HG03060 (cell line): ENCODE results near the gene ANXA2R.
A peak's percentile ranks its signal among the peaks of the same experiment; 100 is the strongest.

ENCODE experiments used
- ATAC-seq: cut with Tn5 transposase; IDR thresholded peaks from one replicate; pipeline ENCODE4 v1.9.1; 2021; ENCODE audit warnings: low read depth, moderate number of reproducible peaks; ENCODE audit not compliant: unreplicated experiment

The ANXA2R gene

DNA sequence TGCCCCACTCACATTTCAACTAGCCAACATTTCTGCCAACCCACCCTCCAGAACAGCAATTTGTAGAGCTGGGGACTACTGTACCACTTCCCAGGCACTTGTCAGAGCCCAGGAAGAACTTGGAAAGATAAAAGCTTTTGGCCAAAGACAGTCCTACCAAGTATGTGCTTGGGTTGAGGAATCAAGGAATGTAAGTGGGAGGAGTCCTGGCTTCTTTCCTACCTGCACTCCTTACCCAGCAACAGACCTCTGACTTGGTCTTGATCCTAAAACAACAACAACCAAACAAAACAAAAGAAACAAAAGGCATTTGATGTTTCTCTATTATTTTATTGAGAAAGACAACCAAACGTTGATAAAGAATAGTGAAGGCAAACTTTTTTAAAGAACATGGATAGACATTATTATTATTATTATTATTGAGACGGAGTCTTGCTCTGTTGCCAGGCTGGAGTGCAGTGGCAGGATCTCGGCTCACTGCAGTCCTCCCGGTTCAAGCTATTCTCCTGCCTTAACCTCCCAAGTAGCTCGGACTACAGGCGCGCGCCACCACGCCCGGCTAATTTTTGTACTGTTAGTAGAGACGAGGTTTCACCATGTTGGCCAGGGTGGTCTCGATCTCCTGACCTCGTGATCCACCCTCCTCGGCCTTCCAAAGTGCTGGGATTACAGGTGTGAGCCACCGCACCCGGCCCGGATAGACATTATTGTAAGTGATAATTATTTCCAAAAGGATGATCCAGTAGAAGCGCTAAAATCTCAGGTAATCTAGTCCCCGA is 33.5 kb downstream of the ANXA2R start:
- no peak for ATAC-seq

DNA sequence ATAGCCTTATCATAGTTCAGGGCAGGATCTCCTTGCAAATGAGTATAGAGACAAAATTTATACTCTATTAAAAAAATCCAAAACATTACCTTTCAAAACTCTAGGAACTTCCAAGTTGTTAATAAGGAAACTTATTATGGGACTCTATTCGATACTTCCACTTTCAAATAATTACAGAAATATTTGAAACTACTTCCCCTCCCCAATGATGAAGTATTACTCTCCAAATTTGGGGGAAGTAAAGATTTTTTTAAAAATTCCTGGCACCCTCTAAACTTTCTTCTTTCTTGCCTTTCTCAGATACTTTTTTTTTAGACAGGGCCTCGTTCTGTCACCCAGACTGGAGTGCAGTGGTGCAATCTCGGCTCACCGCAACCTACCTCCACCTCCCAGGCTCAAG is 35.1 kb downstream of the ANXA2R start:
- no peak for ATAC-seq

DNA sequence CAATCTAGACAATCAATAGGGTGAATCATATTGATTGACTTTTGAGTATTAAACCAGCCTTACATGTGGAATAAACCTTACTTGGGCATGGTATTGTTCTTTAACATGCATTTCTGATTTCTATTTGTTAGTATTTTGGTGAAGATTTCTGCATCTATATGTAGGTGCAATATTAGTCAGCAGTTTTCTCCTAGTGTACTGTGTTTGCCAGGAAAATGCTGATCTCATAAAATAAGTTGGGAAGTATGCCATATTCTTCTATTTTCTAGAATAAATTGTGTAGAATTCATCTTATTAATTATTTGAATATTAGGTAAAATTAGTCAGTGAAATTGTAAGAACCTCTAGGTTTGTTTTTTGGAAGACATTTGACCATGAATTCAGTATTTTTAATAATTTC is 38.4 kb downstream of the ANXA2R start:
- ATAC-seq = no peak

DNA sequence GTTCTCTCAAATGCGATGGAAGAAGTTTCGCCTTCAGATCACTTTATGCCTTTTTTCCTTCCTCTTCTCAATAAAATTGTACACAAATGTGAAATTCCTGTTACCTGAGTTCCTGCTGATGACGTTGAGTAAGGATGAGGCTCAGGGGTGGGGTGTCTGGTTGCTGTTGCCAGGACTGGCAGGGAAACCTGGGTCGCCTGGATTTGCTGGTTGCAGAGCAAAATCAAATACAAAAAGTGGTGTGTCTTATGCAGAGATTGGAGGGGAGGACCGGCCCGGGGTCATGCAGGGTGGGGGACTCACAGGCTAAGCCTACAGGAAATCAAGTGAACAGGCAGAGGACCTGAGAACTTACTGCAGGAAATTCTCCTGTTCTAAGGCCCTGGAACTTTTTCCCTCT is 39.2 kb downstream of the ANXA2R start:
- ATAC-seq = no peak

DNA sequence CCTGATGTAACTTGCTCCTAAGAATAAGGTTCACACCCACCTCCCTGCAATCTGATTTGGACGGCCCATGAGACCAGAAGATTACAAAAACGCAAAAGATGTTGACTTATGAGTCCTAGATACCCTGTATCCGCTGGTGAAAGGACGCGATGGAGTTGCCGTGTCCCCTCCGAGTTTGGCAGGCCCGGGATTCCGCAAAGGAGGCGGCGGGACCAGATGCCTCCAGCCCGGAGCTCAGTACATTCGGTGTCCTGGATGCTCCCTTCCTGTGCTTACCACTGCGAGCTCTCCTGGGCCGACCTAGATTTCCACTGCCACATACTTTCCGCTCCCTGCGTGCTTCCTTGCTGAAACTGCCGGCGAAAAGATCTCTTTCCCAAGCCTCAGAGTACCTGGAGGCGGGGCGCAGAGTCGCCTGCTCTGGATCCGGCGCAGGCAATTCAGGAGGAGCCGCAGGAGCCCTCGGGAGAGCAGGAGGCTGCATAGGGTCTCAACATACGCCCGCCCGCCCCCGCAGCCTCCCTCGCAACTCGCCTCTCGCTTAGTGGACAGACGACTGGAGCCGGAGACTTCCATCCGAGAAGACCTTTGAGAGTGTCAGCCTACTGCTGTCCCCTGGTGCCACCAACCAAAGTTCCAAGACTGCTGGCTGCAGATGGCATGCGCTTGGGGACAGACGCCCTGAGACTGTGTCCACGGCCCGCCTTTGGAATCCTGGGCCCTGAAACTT is 39.8 kb downstream of the ANXA2R start:
- no peak for ATAC-seq

DNA sequence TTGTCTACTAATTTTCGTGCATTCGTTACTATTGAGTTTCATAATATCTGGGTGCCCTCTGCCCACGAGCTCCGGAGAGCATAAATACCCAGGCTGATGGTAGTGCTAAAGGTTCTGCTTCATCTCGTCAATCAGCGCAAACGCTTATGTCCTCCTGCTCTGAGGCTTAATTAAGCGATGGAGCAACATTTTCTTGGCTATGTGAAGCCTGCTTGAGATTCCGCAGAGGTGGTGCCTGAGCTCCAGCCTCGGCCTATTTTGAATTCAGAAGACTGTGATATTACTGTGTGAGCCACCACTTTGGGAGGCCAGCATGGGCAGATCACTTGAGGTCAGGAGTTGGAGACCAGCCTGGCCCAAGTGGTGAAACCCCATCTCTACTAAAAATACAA is 44.8 kb downstream of the ANXA2R start:
- no peak for ATAC-seq

DNA sequence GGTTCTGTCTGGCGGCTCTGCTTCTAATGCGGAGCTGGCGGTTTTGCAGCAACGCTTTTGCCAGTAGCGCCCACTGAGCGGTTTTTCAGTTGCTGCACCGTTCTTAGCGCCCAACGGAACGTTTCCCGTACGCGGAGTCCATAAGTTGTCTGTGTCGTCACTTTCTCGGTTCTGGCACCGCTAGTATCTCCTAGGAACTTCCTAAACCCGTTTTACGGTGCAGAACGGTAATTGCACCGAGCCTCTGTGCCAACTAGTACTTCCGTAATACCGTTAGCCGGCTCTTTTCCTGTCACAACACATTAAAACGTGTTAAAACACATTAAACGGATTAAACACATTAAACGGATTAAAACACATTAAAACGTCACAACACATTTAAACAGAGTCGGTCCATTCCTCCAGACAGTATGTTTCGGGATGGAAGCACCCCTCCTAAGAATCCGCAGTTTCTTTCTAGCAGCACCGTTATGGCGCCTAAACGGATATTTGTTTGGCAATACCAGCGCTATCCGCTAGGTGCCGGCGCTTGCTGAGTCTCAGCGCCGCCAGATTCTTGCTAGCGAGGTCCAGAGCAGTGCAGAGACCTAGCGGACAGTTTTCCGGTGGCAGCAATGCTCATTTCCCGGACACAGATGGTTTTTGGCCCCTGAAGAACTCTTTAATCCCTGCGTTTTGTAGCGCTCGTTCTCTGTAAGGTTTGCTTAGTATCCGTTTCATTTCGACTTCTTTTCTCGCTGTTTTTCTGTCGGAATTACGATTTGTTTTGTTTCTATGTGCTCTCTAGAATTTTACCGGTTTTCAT is 45.4 kb downstream of the ANXA2R start:
- ATAC-seq = peak; percentile 36

DNA sequence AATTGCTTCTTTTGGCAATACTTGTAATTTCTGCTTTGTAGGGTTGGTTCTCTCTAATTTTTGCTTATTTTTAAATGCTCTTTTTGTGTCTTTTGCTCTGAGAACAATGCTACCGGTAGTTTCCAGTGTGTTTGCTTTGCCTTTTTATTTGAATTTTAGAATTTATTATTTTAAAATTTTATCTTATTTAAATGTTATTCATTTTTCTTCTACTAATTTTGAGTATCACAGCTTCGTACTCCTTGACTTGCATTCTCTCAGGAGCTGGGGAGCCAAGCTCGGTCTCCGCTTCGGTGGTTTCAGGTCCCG is 45.9 kb downstream of the ANXA2R start:
- ATAC-seq = no peak

DNA sequence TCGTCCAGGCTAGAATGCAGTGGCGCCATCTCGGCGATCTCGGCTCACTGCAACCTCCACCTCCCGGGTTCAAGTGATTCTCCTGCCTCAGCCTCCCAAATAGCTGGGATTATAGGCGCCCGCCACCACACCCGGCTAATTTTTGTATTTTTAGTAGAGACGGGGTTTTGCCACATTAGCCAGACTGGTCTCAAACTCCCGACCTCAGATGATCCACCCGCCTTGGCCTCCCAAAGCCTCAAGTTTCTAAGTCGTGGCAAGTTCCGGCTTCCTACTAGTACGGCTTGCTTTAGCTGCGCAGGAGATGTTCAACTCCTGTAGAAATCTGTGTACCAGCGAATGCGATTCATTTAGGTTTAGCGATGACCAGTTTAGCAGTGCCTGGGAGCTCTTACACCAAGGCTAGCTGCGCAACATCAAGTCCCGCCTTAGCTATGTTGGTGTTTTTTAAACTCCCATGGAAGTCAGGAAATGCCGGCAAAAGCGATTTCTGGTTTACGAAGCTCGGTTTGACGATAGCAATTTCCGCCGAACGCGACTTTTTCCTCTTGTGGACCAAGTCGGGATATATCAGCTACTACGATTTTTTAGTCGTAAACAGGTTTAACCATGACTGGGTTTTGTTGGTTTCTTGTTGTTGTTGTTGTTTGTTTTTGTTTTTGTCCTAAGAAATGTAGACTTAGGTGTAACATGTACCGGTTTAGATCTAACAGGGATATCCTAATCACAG is 46.4 kb downstream of the ANXA2R start:
- ATAC-seq = no peak

DNA sequence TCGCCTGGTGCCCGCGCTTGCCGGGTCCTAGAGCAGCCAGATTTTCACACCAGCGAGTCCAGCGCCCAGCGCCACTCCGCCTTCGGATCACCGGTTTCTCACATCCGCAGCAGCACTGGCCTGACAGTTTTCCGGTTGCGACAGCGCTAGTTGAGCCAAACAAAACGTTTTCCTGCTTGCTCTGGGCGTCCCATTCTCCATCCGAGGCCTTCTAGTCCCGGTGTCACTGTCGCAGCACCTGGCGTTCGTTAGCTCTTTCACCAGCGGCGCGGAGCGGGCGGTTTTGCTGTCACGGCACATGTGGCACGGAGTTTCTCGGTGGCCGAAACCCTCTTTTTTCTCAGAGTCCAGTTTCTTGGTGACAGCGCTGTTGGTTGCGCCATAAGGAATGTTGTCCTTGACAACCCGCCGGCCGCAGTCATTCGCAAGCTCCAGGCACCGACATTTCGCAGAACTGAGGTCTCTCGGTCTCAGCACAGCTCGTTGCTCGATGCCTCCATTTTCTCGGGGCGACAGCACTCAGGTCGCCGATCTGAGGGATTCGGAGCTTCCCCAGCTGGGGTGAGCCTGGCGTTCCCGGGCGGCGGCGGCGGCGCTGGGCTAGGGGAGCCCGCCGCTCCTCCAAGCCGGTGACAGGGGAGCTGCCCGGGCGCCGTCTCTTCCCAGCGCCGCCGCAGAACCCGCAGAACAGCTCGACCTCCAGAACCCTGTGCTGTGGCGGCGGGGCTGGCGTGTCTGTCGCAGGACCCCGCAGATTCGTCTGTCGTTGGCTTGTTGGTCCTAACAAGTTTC is 47.8 kb downstream of the ANXA2R start:
- peak; percentile 27 for ATAC-seq

DNA sequence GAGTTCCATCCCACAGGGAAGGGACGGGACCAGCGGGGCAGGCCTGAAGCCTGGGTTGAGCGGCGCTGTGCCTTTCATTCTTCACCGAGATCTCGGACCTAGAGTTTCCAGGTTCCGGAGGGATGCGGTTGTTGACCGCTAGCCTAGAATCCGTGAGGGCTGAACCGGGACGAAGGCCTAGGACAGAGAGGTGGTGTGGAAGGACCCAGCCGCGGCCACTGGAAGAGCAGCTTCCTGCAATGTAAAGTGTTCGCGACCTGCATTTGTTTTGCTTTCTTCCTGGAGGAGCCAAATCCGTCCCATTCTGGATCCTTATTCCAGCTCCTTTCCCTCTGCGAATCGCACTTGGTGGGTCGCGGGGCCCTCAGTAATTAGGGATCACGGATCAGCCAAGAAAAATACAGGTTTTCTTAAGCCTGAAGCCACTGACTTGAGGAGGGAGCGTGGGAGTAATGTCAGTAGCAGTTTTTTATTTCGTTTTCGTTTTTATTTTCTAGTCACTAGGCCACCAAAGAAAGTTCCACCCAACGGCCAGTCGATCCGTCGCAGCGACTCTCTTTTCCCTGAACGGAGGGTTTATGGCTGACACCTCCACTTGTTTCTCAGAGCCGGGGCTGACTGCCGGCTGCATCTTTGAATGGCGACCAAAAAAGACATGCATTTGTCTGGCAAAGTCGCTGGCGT is 48.6 kb downstream of the ANXA2R start:
- peak; percentile 15 for ATAC-seq

DNA sequence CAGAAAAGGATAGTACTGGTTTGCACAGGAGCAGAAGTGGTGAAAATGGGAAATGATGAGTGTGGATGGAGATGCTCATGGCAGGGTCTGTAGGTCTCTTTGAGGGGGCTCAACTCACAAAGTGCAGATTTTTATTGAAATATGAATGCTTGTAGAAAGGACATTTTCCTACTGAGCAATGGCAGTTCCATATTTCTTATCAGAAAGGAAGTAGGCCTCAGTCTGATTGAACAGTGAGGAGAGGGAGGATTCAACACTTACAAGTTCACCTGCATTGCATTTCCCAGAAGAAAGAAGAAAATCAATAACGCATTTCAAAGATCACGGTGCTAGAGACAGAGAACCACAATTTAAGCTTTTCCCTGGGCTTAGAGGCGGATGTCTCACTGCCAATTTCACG is 49.2 kb downstream of the ANXA2R start:
- no peak for ATAC-seq
